Glutamatergic neuron (in vitro differentiated cells): Measurements from ENCODE around the gene ERVK3-1. TPM values are rescaled to one million over a fixed set of nuclear protein-coding genes. Genes with fewer than 3 reads are reported as not detected.

Source experiments
- DNase-seq: peaks from one replicate; pipeline ENCODE4 v3.0.0; 2022
- H3K27ac Mint-ChIP-seq: one replicate; pipeline ENCODE4 v1.8.0; 2020; ENCODE audit warnings: mild to moderate bottlenecking, mixed read lengths, inconsistent platforms; ENCODE audit not compliant: unreplicated experiment
- H3K27me3 Mint-ChIP-seq: one replicate; pipeline ENCODE4 v1.8.0; 2020; ENCODE audit warnings: mild to moderate bottlenecking, moderate library complexity, mixed read lengths, inconsistent platforms; ENCODE audit not compliant: unreplicated experiment
- H3K36me3 Mint-ChIP-seq: one replicate; pipeline ENCODE4 v1.8.0; 2020; ENCODE audit warnings: mild to moderate bottlenecking, mixed read lengths, inconsistent platforms; ENCODE audit not compliant: unreplicated experiment
- H3K4me1 Mint-ChIP-seq: one replicate; pipeline ENCODE4 v1.8.0; 2020; ENCODE audit warnings: mild to moderate bottlenecking, low read depth, mixed read lengths, inconsistent platforms; ENCODE audit not compliant: unreplicated experiment
- H3K4me3 Mint-ChIP-seq: one replicate; pipeline ENCODE4 v1.8.0; 2020; ENCODE audit warnings: mild to moderate bottlenecking, mixed read lengths, inconsistent platforms; ENCODE audit not compliant: unreplicated experiment
- H3K9me3 Mint-ChIP-seq: one replicate; pipeline ENCODE4 v1.8.0; 2020; ENCODE audit warnings: mild to moderate bottlenecking, moderate library complexity, mixed read lengths, inconsistent platforms; ENCODE audit not compliant: unreplicated experiment
- CTCF ChIP-seq: fragments of 200-600 bp; sonication (generic); IDR thresholded peaks from one replicate; pipeline ENCODE4 v1.5.0; 2021; ENCODE audit not compliant: partially characterized antibody, unreplicated experiment
- total RNA-seq: library from RNA; stranded (reverse); fragmentation: NEBNext Ultra II Directional; extraction: Animal tissue kit (Norgen Biotek cat#: 25700); gene quantifications from one replicate; pipeline ENCODE4 v1.2.1, GENCODE V29; 2021; ENCODE audit not compliant: unreplicated experiment

Gene ERVK3-1
- total RNA-seq, 1 donor from 2014 or later = 56.2 TPM

- no peak for TF ChIP-seq CTCF
- H3K4me3 Mint-ChIP-seq = no peak overlapping the region
These were observed 46.3 kb downstream of the ERVK3-1 start for GRCh38 chr19:58351558-58351878.

GRCh38 chr19:58351990-58352755 lies 47.0 kb downstream of the ERVK3-1 start:
- H3K9me3 Mint-ChIP-seq = peaks cover 15% of the 10 kb centered on the region

More at GRCh38 chr19:58351558-58351878, 46.3 kb downstream of the ERVK3-1 start:
- Mint-ChIP-seq H3K36me3 (peaks cover 5% of the 10 kb centered on the region), H3K4me1 (peaks cover 3% of the 10 kb centered on the region), H3K27me3 (peaks cover 6% of the 10 kb centered on the region), H3K9me3 (peaks cover 19% of the 10 kb centered on the region), H3K27ac (no peak overlapping the region)
- DNase-seq = no peak

GRCh38 chr19:58352760-58353671 lies 47.8 kb downstream of the ERVK3-1 start, which contains the start of gene A1BG:
Gene A1BG, minus strand, starts transcription at chr19:58353492. Its CDS starts 55 bp downstream, at chr19:58353437.
- TF ChIP-seq CTCF = no peak
- no peak for DNase-seq
- peak within 1 kb of the TSS; percentile 49 for H3K4me3 Mint-ChIP-seq
- peaks cover 4% of the 10 kb centered on the region for H3K27me3 Mint-ChIP-seq
- H3K9me3 Mint-ChIP-seq = peaks cover 14% of the 10 kb centered on the region
- peaks cover 5% of the 10 kb centered on the region for H3K36me3 Mint-ChIP-seq
- H3K4me1 Mint-ChIP-seq = peaks cover 3% of the 10 kb centered on the region
- no peak within 1 kb of the TSS for H3K27ac Mint-ChIP-seq

More at GRCh38 chr19:58351990-58352755, 47.0 kb downstream of the ERVK3-1 start:
- TF ChIP-seq CTCF = no peak
- peaks cover 6% of the 10 kb centered on the region for H3K27me3 Mint-ChIP-seq
- peaks cover 3% of the 10 kb centered on the region for H3K4me1 Mint-ChIP-seq
- peaks cover 5% of the 10 kb centered on the region for H3K36me3 Mint-ChIP-seq
- peak overlapping the region; percentile 49 for H3K4me3 Mint-ChIP-seq
- no peak for DNase-seq
- H3K27ac Mint-ChIP-seq = no peak overlapping the region

GRCh38 chr19:58353717-58354477 lies 48.7 kb downstream of the ERVK3-1 start:
- Mint-ChIP-seq H3K27ac (no peak overlapping the region), H3K27me3 (peaks cover 4% of the 10 kb centered on the region), H3K36me3 (peaks cover 5% of the 10 kb centered on the region), H3K4me1 (no peaks in the 10 kb centered on the region), H3K9me3 (peaks cover 14% of the 10 kb centered on the region), H3K4me3 (no peak overlapping the region)
- TF ChIP-seq CTCF = no peak
- DNase-seq = no peak
